Small intestine (tissue), 16 donors: Measurements from ENCODE around the gene ABHD12B. TPM values are rescaled to one million over a fixed set of nuclear protein-coding genes. Genes with fewer than 3 reads are reported as not detected.

Experiments used
- DNase-seq, 2 donors: peaks; one replicate each; pipeline versions ENCODE4 v3.0.0 to v3.0.0-alpha.2; 2013
- FAIRE-seq: peaks from 2 replicates; lab custom pipeline; 2012; peaks lifted over from hg19 to GRCh38; lab: Jason Lieb, UNC
- H3K27ac ChIP-seq, 3 donors: one replicate each; pipeline ENCODE4 v1.5.1; 2013; ENCODE audit warnings: low read length in 2 of 3, mild to moderate bottlenecking in 2 of 3, control low read depth in 1 of 3, inconsistent platforms in 1 of 3, low read depth in 1 of 3, moderate library complexity in 1 of 3
- H3K27me3 ChIP-seq, 3 donors: one replicate each; pipeline ENCODE4 v1.6.1; 2013; ENCODE audit warnings: low read length in 3 of 3, inconsistent platforms in 1 of 3; ENCODE audit not compliant: control insufficient read depth in 3 of 3, insufficient read depth in 3 of 3
- H3K36me3 ChIP-seq, 3 donors: one replicate each; pipeline ENCODE4 v1.6.1; 2013; ENCODE audit warnings: low read length in 3 of 3, inconsistent platforms in 1 of 3, low read depth in 1 of 3, mild to moderate bottlenecking in 1 of 3, moderate library complexity in 1 of 3; ENCODE audit not compliant: control insufficient read depth in 3 of 3, insufficient read depth in 2 of 3
- H3K4me1 ChIP-seq, 3 donors: one replicate each; pipeline ENCODE4 v1.6.1; 2013; ENCODE audit warnings: low read length in 2 of 3, inconsistent platforms in 1 of 3, low read depth in 1 of 3, mild to moderate bottlenecking in 1 of 3, moderate library complexity in 1 of 3; ENCODE audit not compliant: control insufficient read depth in 3 of 3, insufficient read depth in 2 of 3
- H3K4me3 ChIP-seq, 3 donors: one replicate each; pipeline ENCODE4 v1.5.1; 2013; ENCODE audit warnings: low read length in 3 of 3, control low read depth in 1 of 3, inconsistent platforms in 1 of 3, low read depth in 1 of 3, mild to moderate bottlenecking in 1 of 3, moderate library complexity in 1 of 3
- H3K9me3 ChIP-seq, 2 donors: one replicate each; pipeline ENCODE4 v1.6.1; 2013; ENCODE audit warnings: low read depth in 1 of 2, low read length in 1 of 2; ENCODE audit not compliant: control insufficient read depth in 2 of 2, insufficient read depth in 1 of 2
- WGBS, 3 donors: extraction: QIAGEN DNeasy Blood & Tissue Kit; methylation state at CpG; one replicate each; pipeline ENCODE4 v1.1.7; 2013; 5-methylcytosine and 5-hydroxymethylcytosine counted together
- long read RNA-seq, 10 donors: transcript quantifications; one replicate each; lab custom pipeline, GENCODE V29; 2026
- polyA plus RNA-seq, 4 donors: library from polyadenylated mRNA; stranded (reverse) in 3 of 4; unstranded in 1 of 4; fragments of 200-250 nt in 3 of 4; fragments of 120-200 nt in 1 of 4; gene quantifications; one replicate each; pipeline versions ENCODE4 v1.2.1 to v1.2.3, GENCODE V29; 2013
- donor health status: healthy with polysubstance abuse.
- donor health status: control.
- donor health status: control.
- donor health status: Bipolar disorder and iron deficiency.
- donor health status: healthy.

Gene ABHD12B
- polyA plus RNA-seq: under 1 TPM in 2 of 4 donors, not detected in 2; 0.07 to 0.09 TPM
- long read RNA-seq, donor 1: 0 reads
- long read RNA-seq, donor 2: 0 reads
- long read RNA-seq, donor 3: 0 reads
- long read RNA-seq, donor 4: 0 reads
- long read RNA-seq, donor 5: 0 reads
- long read RNA-seq, donor 6: 0 reads
- long read RNA-seq, donor 7: 0 reads
- long read RNA-seq, donor 8: 0 reads
- long read RNA-seq, donor 9: 0 reads
- long read RNA-seq, donor 10, partial matches to known transcripts: 12 of 12 reads
- long read RNA-seq, donor 10, other reads (novel, unspliced or antisense): 0 of 12 reads

- FAIRE-seq: no peak
- Histone ChIP-seq H3K4me1 (peaks cover 0 to 2% (median 0%) of the 10 kb centered on the region in 3 donors), H3K27me3 (peaks cover 0 to 39% (median 2%) of the 10 kb centered on the region in 3 donors), H3K9me3 (no peaks in the 10 kb centered on the region), H3K27ac (no peak within 1 kb of the TSS), H3K36me3 (no peaks in the 10 kb centered on the region), H3K4me3 (no peak within 1 kb of the TSS)
- 8 to 20% (median 19%) methylated on average over 33 to 63 of the region's 63 CpGs for WGBS, 3 donors
- peak in 1 of 2 donors; percentile 12 for DNase-seq
Observed at GRCh38 chr14:50871914-50872732, at the start of gene ABHD12B. TSS of gene ABHD12B (plus strand) at chr14:50872053. CDS start at chr14:50872175, 122 bp downstream.

GRCh38 chr14:50822501-50823042 is 49.3 kb upstream of the ABHD12B start:
- 72 to 85% (median 78%) methylated on average over 11 of the region's 11 CpGs for WGBS, 3 donors
- FAIRE-seq: no peak
- DNase-seq: no peak
- Histone ChIP-seq H3K4me1 (peaks cover 0 to 4% (median 0%) of the 10 kb centered on the region in 3 donors), H3K36me3 (peaks cover 0 to 3% (median 0%) of the 10 kb centered on the region in 3 donors), H3K9me3 (no peaks in the 10 kb centered on the region), H3K27me3 (peaks cover 0 to 36% (median 0%) of the 10 kb centered on the region in 3 donors), H3K4me3 (no peak overlapping the region), H3K27ac (peak overlapping the region in 1 of 3 donors; percentile 38)

GRCh38 chr14:50823051-50823761 is 48.6 kb upstream of the ABHD12B start:
- H3K4me1 ChIP-seq: peaks cover 0 to 4% (median 0%) of the 10 kb centered on the region in 3 donors
- FAIRE-seq (no peak), DNase-seq (no peak)
- 61 to 85% (median 69%) methylated on average over 11 of the region's 11 CpGs for WGBS, 3 donors
- peak overlapping the region in 2 of 3 donors; percentile 64 to 76 for H3K27ac ChIP-seq
- peaks cover 0 to 3% (median 0%) of the 10 kb centered on the region in 3 donors for H3K36me3 ChIP-seq
- peaks cover 0 to 36% (median 0%) of the 10 kb centered on the region in 3 donors for H3K27me3 ChIP-seq
- H3K4me3 ChIP-seq: no peak overlapping the region
- no peaks in the 10 kb centered on the region for H3K9me3 ChIP-seq

- no peak overlapping the region for H3K4me3 ChIP-seq
- no peak for FAIRE-seq
- DNase-seq: no peak
- peaks cover 0 to 43% (median 0%) of the 10 kb centered on the region in 3 donors for H3K27me3 ChIP-seq
- no peaks in the 10 kb centered on the region for H3K9me3 ChIP-seq
- 58 to 81% (median 69%) methylated on average over 10 of the region's 10 CpGs for WGBS, 3 donors
- H3K4me1 ChIP-seq: peaks cover 0 to 4% (median 0%) of the 10 kb centered on the region in 3 donors
- peak overlapping the region in 2 of 3 donors; percentile 64 to 76 for H3K27ac ChIP-seq
- H3K36me3 ChIP-seq: peaks cover 0 to 3% (median 0%) of the 10 kb centered on the region in 3 donors
Observed at GRCh38 chr14:50823762-50824636, 47.9 kb upstream of the ABHD12B start.

- whole genome bisulfite sequencing, 3 donors: 92 to 100% (median 93%) methylated on average over 1 of the region's 1 CpG
- no peak for DNase-seq
Observed at GRCh38 chr14:50825307-50825706, 46.5 kb upstream of the ABHD12B start.

GRCh38 chr14:50826681-50827080 is 45.2 kb upstream of the ABHD12B start:
- peaks cover 0 to 59% (median 0%) of the 10 kb centered on the region in 3 donors for H3K27me3 ChIP-seq

More at GRCh38 chr14:50825307-50825706, 46.5 kb upstream of the ABHD12B start:
- Histone ChIP-seq H3K9me3 (no peaks in the 10 kb centered on the region), H3K4me3 (no peak overlapping the region), H3K36me3 (peaks cover 0 to 3% (median 0%) of the 10 kb centered on the region in 3 donors), H3K27ac (peak overlapping the region in 1 of 3 donors; percentile 32), H3K4me1 (peaks cover 0 to 4% (median 0%) of the 10 kb centered on the region in 3 donors), H3K27me3 (peaks cover 0 to 56% (median 0%) of the 10 kb centered on the region in 3 donors)
- no peak for FAIRE-seq

GRCh38 chr14:50828721-50829488 is 42.9 kb upstream of the ABHD12B start:
- no peak for FAIRE-seq

More at GRCh38 chr14:50826681-50827080, 45.2 kb upstream of the ABHD12B start:
- 80 to 92% (median 90%) methylated on average over 8 of the region's 8 CpGs for WGBS, 3 donors
- FAIRE-seq (no peak), DNase-seq (no peak)
- no peak overlapping the region for H3K27ac ChIP-seq
- H3K9me3 ChIP-seq: no peaks in the 10 kb centered on the region
- no peak overlapping the region for H3K4me3 ChIP-seq
- H3K36me3 ChIP-seq: no peaks in the 10 kb centered on the region
- H3K4me1 ChIP-seq: peaks cover 0 to 4% (median 4%) of the 10 kb centered on the region in 3 donors

More at GRCh38 chr14:50828721-50829488, 42.9 kb upstream of the ABHD12B start:
- Histone ChIP-seq H3K9me3 (no peaks in the 10 kb centered on the region), H3K4me1 (peaks cover 0 to 7% (median 0%) of the 10 kb centered on the region in 3 donors), H3K4me3 (peak overlapping the region in 1 of 3 donors; percentile 96), H3K27me3 (peaks cover 0 to 60% (median 0%) of the 10 kb centered on the region in 3 donors), H3K27ac (no peak overlapping the region), H3K36me3 (no peaks in the 10 kb centered on the region)
- WGBS, 3 donors: 64 to 72% (median 66%) methylated on average over 10 of the region's 10 CpGs
- no peak for DNase-seq
